NCI-H1436 treated with DMSO at 0.1 percent for 48 hours (cell line): ENCODE measurements around the gene ANKRD17.

ENCODE experiments used
- DNase-seq: peaks from one replicate; lab custom pipeline; 2025; lab: John Stamatoyannopoulos, UW

The ANKRD17 gene

GRCh38 chr4:73193659-73194058 lies 64.9 kb downstream of the ANKRD17 start:
- no peak for DNase-seq

- DNase-seq = no peak
Measured at GRCh38 chr4:73193155-73193554, 65.4 kb downstream of the ANKRD17 start.

GRCh38 chr4:73189274-73189810 lies 69.3 kb downstream of the ANKRD17 start:
- no peak for DNase-seq

- DNase-seq = no peak
Measured at GRCh38 chr4:73187325-73187724, 71.3 kb downstream of the ANKRD17 start.

GRCh38 chr4:73185903-73186302 lies 72.7 kb downstream of the ANKRD17 start:
- DNase-seq = no peak

GRCh38 chr4:73181231-73181630 lies 77.4 kb downstream of the ANKRD17 start:
- no peak for DNase-seq

- DNase-seq = no peak
Measured at GRCh38 chr4:73178389-73178788, 80.2 kb downstream of the ANKRD17 start.

- no peak for DNase-seq
Measured at GRCh38 chr4:73172161-73172560, 86.4 kb downstream of the ANKRD17 start.

- no peak for DNase-seq
Measured at GRCh38 chr4:73170518-73171198, 87.9 kb downstream of the ANKRD17 start.

GRCh38 chr4:73166212-73166611 lies 92.4 kb downstream of the ANKRD17 start:
- DNase-seq = no peak

GRCh38 chr4:73161527-73162185 lies 96.9 kb downstream of the ANKRD17 start:
- DNase-seq = no peak

- no peak for DNase-seq
Measured at GRCh38 chr4:73156394-73156793, 102.2 kb downstream of the ANKRD17 start.

GRCh38 chr4:73152893-73153292 lies 105.7 kb downstream of the ANKRD17 start:
- no peak for DNase-seq

GRCh38 chr4:73142995-73143547 lies 115.5 kb downstream of the ANKRD17 start:
- DNase-seq = no peak

GRCh38 chr4:73139991-73140390 lies 118.6 kb downstream of the ANKRD17 start:
- no peak for DNase-seq

- no peak for DNase-seq
Measured at GRCh38 chr4:73139245-73139644, 119.4 kb downstream of the ANKRD17 start.

GRCh38 chr4:73137121-73137520 lies 121.5 kb downstream of the ANKRD17 start:
- no peak for DNase-seq

- DNase-seq = no peak
Measured at GRCh38 chr4:73133784-73134183, 124.8 kb downstream of the ANKRD17 start.

GRCh38 chr4:73131281-73131680 lies 127.3 kb downstream of the ANKRD17 start:
- no peak for DNase-seq

- DNase-seq = no peak
Measured at GRCh38 chr4:73129319-73129718, 129.3 kb downstream of the ANKRD17 start.

- no peak for DNase-seq
Measured at GRCh38 chr4:73127839-73128453, 130.7 kb downstream of the ANKRD17 start.

- DNase-seq = no peak
Measured at GRCh38 chr4:73109493-73109892, 149.1 kb downstream of the ANKRD17 start.

- no peak for DNase-seq
Measured at GRCh38 chr4:73104695-73105094, 153.9 kb downstream of the ANKRD17 start.
